CD14-positive monocyte (primary cell): ENCODE data around the gene SEC61B. TPM values are rescaled to one million over a fixed set of nuclear protein-coding genes. Genes with fewer than 3 reads are reported as not detected.

Experiments used
- DNase-seq, 3 donors: peaks; one replicate each; pipeline ENCODE4 v3.0.0-alpha.2; 2011 to 2022
- H2AFZ ChIP-seq: 2 replicates; pipeline ENCODE4 v1.6.0; 2012; ENCODE audit warnings: mild to moderate bottlenecking, low read depth, low read length, inconsistent platforms; ENCODE audit not compliant: insufficient read depth, poor library complexity, severe bottlenecking
- H3K27ac ChIP-seq, 2 donors: 1 replicate in 1 of 2; 2 replicates in 1 of 2; pipeline ENCODE4 v1.5.1; 2012 to 2013; ENCODE audit warnings: low read length in 2 of 2, control low read depth in 1 of 2, inconsistent platforms in 1 of 2, low read depth in 1 of 2, mild to moderate bottlenecking in 1 of 2
- H3K27me3 ChIP-seq, 2 donors: one replicate each; pipeline versions ENCODE4 v1.6.0 to v1.6.1; 2011 to 2013; ENCODE audit warnings: low read length in 2 of 2; ENCODE audit not compliant: control insufficient read depth in 2 of 2, insufficient read depth in 2 of 2
- H3K36me3 ChIP-seq, 2 donors: replicated peaks in 1 of 2; 1 replicate in 1 of 2; 2 replicates in 1 of 2; pipeline versions ENCODE4 v1.5.1 to v1.6.1; 2012 to 2013; ENCODE audit warnings: low read length in 2 of 2, control low read depth in 1 of 2, inconsistent platforms in 1 of 2, mild to moderate bottlenecking in 1 of 2; ENCODE audit not compliant: insufficient read depth in 2 of 2, control insufficient read depth in 1 of 2
- H3K4me1 ChIP-seq, 2 donors: 1 replicate in 1 of 2; 2 replicates in 1 of 2; pipeline versions ENCODE4 v1.5.1 to v1.6.1; 2012 to 2013; ENCODE audit warnings: low read length in 2 of 2, control low read depth in 1 of 2, inconsistent platforms in 1 of 2, mild to moderate bottlenecking in 1 of 2, moderate library complexity in 1 of 2; ENCODE audit not compliant: insufficient read depth in 2 of 2, control insufficient read depth in 1 of 2
- H3K4me2 ChIP-seq: replicated peaks from 2 replicates; pipeline ENCODE3; 2012; ENCODE audit warnings: low read length, moderate library complexity, mild to moderate bottlenecking; ENCODE audit not compliant: poor library complexity, severe bottlenecking; ENCODE audit errors: extremely low read depth
- H3K4me3 ChIP-seq, 3 experiments: fragments of 200-600 bp in 1 of 3; sonication (generic) in 1 of 3; replicated peaks in 1 of 3; 1 replicate in 2 of 3; 2 replicates in 1 of 3; pipeline ENCODE4 v1.5.1; 2011 to 2013; ENCODE audit warnings: low read length in 3 of 3, mild to moderate bottlenecking in 3 of 3, control low read depth in 2 of 3, low read depth in 2 of 3, inconsistent platforms in 1 of 3, moderate library complexity in 1 of 3
- H3K79me2 ChIP-seq: 2 replicates; pipeline ENCODE4 v1.6.0; 2012; ENCODE audit warnings: mild to moderate bottlenecking, control low read depth, inconsistent platforms, low read length, moderate library complexity; ENCODE audit not compliant: insufficient read depth
- H3K9ac ChIP-seq: 2 replicates; pipeline ENCODE4 v1.6.0; 2017; ENCODE audit warnings: low read length, mild to moderate bottlenecking; ENCODE audit not compliant: insufficient read depth, poor library complexity, severe bottlenecking
- H3K9me3 ChIP-seq, 2 donors: replicated peaks in 1 of 2; 1 replicate in 1 of 2; 2 replicates in 1 of 2; pipeline versions ENCODE4 v1.5.1 to v1.6.1; 2012 to 2013; ENCODE audit warnings: low read length in 2 of 2, control low read depth in 1 of 2; ENCODE audit not compliant: control insufficient read depth in 1 of 2, insufficient read depth in 1 of 2
- H4K20me1 ChIP-seq: 2 replicates; pipeline ENCODE4 v1.6.0; 2012; ENCODE audit warnings: mild to moderate bottlenecking, low read length, control low read depth, moderate library complexity; ENCODE audit not compliant: insufficient read depth
- H3K27ac Mint-ChIP-seq, 7 donors: one replicate each; pipeline ENCODE4 v1.8.0; 2020; ENCODE audit warnings: mild to moderate bottlenecking in 7 of 7, mixed read lengths in 7 of 7, moderate library complexity in 6 of 7, inconsistent platforms in 2 of 7
- H3K27me3 Mint-ChIP-seq, 3 donors: one replicate each; pipeline ENCODE4 v1.8.0; 2021 to 2022; ENCODE audit warnings: low read depth in 3 of 3, mild to moderate bottlenecking in 3 of 3, mixed read lengths in 3 of 3, moderate library complexity in 3 of 3, inconsistent platforms in 1 of 3
- H3K36me3 Mint-ChIP-seq, 2 donors: one replicate each; pipeline ENCODE4 v1.8.0; 2020; ENCODE audit warnings: mixed read lengths in 2 of 2, inconsistent platforms in 1 of 2, mild to moderate bottlenecking in 1 of 2
- H3K4me1 Mint-ChIP-seq: one replicate; pipeline ENCODE4 v1.8.0; 2020; ENCODE audit warnings: mild to moderate bottlenecking, mixed read lengths
- H3K4me3 Mint-ChIP-seq, 2 donors: one replicate each; pipeline ENCODE4 v1.8.0; 2020; ENCODE audit warnings: mild to moderate bottlenecking in 2 of 2, mixed read lengths in 2 of 2, moderate library complexity in 1 of 2
- H3K9me3 Mint-ChIP-seq, 7 donors: one replicate each; pipeline ENCODE4 v1.8.0; 2020 to 2022; ENCODE audit warnings: mixed read lengths in 7 of 7, mild to moderate bottlenecking in 6 of 7, moderate library complexity in 6 of 7, inconsistent platforms in 2 of 7
- CTCF ChIP-seq: fragments of 200-600 bp; IDR thresholded peaks from one replicate; pipeline ENCODE4 v1.8.0; 2022; ENCODE audit warnings: antibody characterized with exemption, mild to moderate bottlenecking
- WGBS: methylation state at CpG from one replicate; pipeline ENCODE4 v1.1.5; 2013; ENCODE audit warnings: missing lambda C conversion rate; ENCODE audit not compliant: insufficient coverage; 5-methylcytosine and 5-hydroxymethylcytosine counted together
- intact Hi-C, 2 donors: fragments of 100-400 bp; cut with micrococcal nuclease; formaldehyde crosslinking; loops; one replicate each; pipeline versions ENCODE4 v1.15.0 to v1.15.1; 2023
- polyA plus RNA-seq, 3 donors: library from polyadenylated mRNA; depleted of rRNA in 1 of 3; unstranded in 2 of 3; stranded (reverse) in 1 of 3; fragments of 300-500 nt in 2 of 3; fragments of >200 nt in 1 of 3; fragmentation: Illumina TruSeq in 2 of 3; gene quantifications; 1 replicate in 2 of 3; 2 replicates in 1 of 3; pipeline ENCODE4 v1.2.3, GENCODE V29; 2012 to 2021

Gene SEC61B
- polyA plus RNA-seq, 3 donors, result 117 to 443 (median 421) TPM

GRCh38 chr9:99220011-99220410, 2.1 kb upstream of the SEC61B start:
- H3K4me1 ChIP-seq, result peaks cover 27 to 38% of the 10 kb centered on the region in 2 donors
- H3K4me3 ChIP-seq, result no peak overlapping the region
- H3K27me3 Mint-ChIP-seq, result peaks cover 0 to 2% (median 0%) of the 10 kb centered on the region in 3 donors
- DNase-seq, result peak in 2 of 3 donors; percentile 8 to 21
- no peaks in the 10 kb centered on the region for H3K27me3 ChIP-seq
- no CpG with 5 or more reads among the region's 4 CpGs for WGBS
- peaks cover 33 to 49% of the 10 kb centered on the region in 2 donors for H3K36me3 Mint-ChIP-seq
- no peak overlapping the region for H3K4me2 ChIP-seq
- H3K9ac ChIP-seq, result no peak overlapping the region
- peak overlapping the region; percentile 18 to 51 for H3K4me3 Mint-ChIP-seq
- no peak overlapping the region for H2AFZ ChIP-seq
- H3K9me3 Mint-ChIP-seq, result no peaks in the 10 kb centered on the region
- H3K36me3 ChIP-seq, result peaks cover 27 to 50% of the 10 kb centered on the region in 2 donors
- peak overlapping the region in 1 of 2 donors; percentile 24 for H3K27ac ChIP-seq
- H4K20me1 ChIP-seq, result peaks cover 60% of the 10 kb centered on the region
- peak overlapping the region in 5 of 7 donors; percentile 61 to 78 (median 68) for H3K27ac Mint-ChIP-seq
- peaks cover 43% of the 10 kb centered on the region for H3K4me1 Mint-ChIP-seq
- TF ChIP-seq CTCF, result no peak
- peaks cover 82% of the 10 kb centered on the region for H3K79me2 ChIP-seq
- H3K9me3 ChIP-seq, result no peaks in the 10 kb centered on the region
- intact Hi-C loops, result loop anchor here in 1 of 2 donors (5.0 to 10.0 kb wide), 2 partner anchors 605 to 687 kb away; partner anchors contain the start of genes NR4A3 and STX17

GRCh38 chr9:99221266-99221620, 839 bp upstream of the SEC61B start:
- H3K27me3 Mint-ChIP-seq, result peaks cover 0 to 2% (median 0%) of the 10 kb centered on the region in 3 donors
- peak overlapping the region; percentile 93 to 100 (median 99) for H3K27ac Mint-ChIP-seq
- peaks cover 58% of the 10 kb centered on the region for H4K20me1 ChIP-seq
- no peak for TF ChIP-seq CTCF
- H3K9me3 ChIP-seq, result no peaks in the 10 kb centered on the region
- H3K4me3 Mint-ChIP-seq, result peak overlapping the region; percentile 98 to 100
- peak overlapping the region; percentile 79 for H2AFZ ChIP-seq
- peaks cover 27 to 38% of the 10 kb centered on the region in 2 donors for H3K4me1 ChIP-seq
- peak; percentile 34 to 50 (median 38) for DNase-seq
- peaks cover 43% of the 10 kb centered on the region for H3K4me1 Mint-ChIP-seq
- H3K9me3 Mint-ChIP-seq, result no peaks in the 10 kb centered on the region
- H3K4me2 ChIP-seq, result peak overlapping the region; percentile 87
- intact Hi-C loops, result loop anchor here in 1 of 2 donors (5.0 to 10.0 kb wide), 2 partner anchors 604 to 686 kb away; partner anchors contain the start of genes NR4A3 and STX17
- H3K36me3 Mint-ChIP-seq, result peaks cover 44 to 50% of the 10 kb centered on the region in 2 donors
- peak overlapping the region; percentile 69 to 82 (median 80) for H3K4me3 ChIP-seq
- H3K27ac ChIP-seq, result peak overlapping the region; percentile 83 to 96
- H3K27me3 ChIP-seq, result no peaks in the 10 kb centered on the region
- peaks cover 93% of the 10 kb centered on the region for H3K79me2 ChIP-seq
- peaks cover 22 to 50% of the 10 kb centered on the region in 2 donors for H3K36me3 ChIP-seq
- 0% methylated on average over 25 of the region's 25 CpGs for WGBS
- H3K9ac ChIP-seq, result peak overlapping the region; percentile 90
